ENCODE data around the gene UNKL.

DNA sequence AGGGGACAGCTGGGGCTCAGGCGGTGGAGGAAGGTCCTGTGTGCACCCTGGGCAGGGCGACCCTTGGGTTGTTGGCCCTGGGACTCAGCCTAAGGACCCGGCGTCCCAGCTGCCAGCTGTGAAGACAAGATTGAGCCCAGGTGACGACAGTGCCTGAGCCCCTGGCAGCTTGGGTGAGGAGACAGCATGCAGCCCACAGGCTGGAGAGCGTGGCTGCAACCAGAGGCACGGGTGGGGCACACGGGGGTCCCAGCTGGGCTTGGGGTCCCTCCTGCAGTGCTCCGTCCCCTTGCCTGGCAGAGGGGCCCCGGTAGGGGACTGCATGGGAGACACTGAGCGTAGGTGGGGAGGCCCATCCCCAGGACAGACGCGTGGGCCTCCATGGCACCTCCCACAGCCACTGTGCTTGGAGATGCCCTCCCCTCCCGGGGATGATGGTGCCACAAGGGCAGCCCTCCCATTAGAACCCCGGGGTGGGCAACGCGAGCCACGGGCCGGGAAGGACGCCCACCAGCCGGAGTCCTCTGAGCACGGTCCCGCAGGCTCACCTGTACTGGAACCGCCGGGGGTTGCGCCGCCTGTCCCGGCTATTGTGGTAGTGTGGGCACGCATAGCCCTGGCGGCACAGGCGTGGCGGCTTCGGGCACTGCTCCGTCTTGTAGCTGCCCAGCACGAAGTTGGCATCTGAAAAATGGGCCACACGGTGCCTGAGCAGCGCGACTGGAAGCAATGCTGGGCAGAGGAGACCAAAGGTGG, 15.5 kb downstream of the UNKL start:
- TF ChIP-seq POLR2A (IDR thresholded peaks at IDR 0.05) (no peak), EP300 (IDR thresholded peaks at IDR 0.05; ENCODE audit: low read depth) (no peak), POLR2AphosphoS5 (IDR thresholded peaks at IDR 0.05) (no peak)
- TF ChIP-seq, protein P1, sequence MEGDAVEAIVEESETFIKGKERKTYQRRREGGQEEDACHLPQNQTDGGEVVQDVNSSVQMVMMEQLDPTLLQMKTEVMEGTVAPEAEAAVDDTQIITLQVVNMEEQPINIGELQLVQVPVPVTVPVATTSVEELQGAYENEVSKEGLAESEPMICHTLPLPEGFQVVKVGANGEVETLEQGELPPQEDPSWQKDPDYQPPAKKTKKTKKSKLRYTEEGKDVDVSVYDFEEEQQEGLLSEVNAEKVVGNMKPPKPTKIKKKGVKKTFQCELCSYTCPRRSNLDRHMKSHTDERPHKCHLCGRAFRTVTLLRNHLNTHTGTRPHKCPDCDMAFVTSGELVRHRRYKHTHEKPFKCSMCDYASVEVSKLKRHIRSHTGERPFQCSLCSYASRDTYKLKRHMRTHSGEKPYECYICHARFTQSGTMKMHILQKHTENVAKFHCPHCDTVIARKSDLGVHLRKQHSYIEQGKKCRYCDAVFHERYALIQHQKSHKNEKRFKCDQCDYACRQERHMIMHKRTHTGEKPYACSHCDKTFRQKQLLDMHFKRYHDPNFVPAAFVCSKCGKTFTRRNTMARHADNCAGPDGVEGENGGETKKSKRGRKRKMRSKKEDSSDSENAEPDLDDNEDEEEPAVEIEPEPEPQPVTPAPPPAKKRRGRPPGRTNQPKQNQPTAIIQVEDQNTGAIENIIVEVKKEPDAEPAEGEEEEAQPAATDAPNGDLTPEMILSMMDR (IDR thresholded peaks at IDR 0.05), result no peak
